HG03354 (cell line): ENCODE measurements around the gene PMFBP1.

Experiments
- ATAC-seq: cut with Tn5 transposase; IDR thresholded peaks from one replicate; pipeline ENCODE4 v1.9.1; 2021; ENCODE audit warnings: mild to moderate bottlenecking; ENCODE audit not compliant: unreplicated experiment, poor library complexity, severe bottlenecking

Gene PMFBP1, protein sequence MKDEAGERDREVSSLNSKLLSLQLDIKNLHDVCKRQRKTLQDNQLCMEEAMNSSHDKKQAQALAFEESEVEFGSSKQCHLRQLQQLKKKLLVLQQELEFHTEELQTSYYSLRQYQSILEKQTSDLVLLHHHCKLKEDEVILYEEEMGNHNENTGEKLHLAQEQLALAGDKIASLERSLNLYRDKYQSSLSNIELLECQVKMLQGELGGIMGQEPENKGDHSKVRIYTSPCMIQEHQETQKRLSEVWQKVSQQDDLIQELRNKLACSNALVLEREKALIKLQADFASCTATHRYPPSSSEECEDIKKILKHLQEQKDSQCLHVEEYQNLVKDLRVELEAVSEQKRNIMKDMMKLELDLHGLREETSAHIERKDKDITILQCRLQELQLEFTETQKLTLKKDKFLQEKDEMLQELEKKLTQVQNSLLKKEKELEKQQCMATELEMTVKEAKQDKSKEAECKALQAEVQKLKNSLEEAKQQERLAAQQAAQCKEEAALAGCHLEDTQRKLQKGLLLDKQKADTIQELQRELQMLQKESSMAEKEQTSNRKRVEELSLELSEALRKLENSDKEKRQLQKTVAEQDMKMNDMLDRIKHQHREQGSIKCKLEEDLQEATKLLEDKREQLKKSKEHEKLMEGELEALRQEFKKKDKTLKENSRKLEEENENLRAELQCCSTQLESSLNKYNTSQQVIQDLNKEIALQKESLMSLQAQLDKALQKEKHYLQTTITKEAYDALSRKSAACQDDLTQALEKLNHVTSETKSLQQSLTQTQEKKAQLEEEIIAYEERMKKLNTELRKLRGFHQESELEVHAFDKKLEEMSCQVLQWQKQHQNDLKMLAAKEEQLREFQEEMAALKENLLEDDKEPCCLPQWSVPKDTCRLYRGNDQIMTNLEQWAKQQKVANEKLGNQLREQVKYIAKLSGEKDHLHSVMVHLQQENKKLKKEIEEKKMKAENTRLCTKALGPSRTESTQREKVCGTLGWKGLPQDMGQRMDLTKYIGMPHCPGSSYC

DNA sequence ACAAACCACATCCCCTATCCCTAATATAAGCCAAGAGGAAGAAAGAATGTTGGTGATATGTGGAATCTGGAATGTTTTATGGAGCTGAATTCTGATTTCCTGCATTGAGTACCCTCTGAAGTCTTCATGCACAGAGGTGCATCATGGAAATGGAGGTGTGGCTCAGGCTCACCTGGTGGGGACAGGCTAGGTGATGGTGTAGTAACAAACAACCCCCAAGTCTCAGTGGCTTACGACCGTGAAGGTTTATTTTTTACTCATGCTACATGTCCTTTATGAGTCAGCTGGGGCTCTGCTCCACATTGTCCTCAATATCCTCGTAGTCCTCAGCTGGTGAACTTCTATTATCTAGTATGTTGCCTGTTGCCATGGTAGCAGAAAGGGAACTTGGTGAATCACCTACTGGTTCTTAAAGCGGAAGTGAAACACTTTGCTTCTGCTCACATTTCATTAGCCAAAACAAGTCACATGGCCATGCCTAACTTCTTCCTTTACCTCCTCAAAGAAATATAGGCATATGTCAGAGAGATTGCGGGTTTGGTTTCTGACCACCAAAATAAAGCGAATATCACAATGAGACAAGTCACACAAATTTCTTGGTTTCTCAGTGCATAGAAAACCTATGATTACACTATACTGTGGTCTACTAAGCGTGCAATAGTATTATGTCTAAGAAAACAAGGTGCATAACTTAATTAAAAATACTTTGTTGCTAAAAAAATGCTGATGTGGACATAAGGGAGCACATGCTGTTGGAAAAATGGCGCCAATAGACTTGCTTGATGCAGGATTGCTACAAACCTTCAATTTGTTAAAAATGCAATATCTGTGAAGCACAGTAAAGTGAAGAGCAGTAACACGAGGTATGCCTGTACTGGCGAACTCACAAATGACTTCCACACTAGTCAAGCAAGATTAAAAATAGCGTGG is at the start of gene PMFBP1:
Gene PMFBP1 (minus strand): TSS at position 51 of the 930 bp plus-strand sequence. CDS start 947 bp downstream, outside the sequence.
- ATAC-seq, result peak; percentile 99

DNA sequence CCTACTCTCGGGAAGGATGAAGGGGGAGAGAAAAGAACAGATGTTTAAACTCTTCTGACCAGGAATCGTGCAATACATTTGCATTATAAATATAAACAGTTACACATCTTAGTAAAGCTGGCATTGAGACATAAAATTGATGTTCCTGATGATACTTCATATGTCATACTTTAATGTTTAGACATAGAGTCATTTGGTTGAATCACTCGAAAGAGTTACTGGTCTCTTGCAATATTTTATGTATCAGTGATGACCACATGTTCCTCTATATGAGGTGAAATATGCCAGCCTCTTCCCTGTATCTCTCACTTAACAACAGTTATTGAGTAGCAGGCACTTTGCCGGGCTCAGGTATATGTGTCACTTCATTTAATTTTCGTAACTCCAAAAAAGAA is 49.7 kb upstream of the PMFBP1 start:
- no peak for ATAC-seq

DNA sequence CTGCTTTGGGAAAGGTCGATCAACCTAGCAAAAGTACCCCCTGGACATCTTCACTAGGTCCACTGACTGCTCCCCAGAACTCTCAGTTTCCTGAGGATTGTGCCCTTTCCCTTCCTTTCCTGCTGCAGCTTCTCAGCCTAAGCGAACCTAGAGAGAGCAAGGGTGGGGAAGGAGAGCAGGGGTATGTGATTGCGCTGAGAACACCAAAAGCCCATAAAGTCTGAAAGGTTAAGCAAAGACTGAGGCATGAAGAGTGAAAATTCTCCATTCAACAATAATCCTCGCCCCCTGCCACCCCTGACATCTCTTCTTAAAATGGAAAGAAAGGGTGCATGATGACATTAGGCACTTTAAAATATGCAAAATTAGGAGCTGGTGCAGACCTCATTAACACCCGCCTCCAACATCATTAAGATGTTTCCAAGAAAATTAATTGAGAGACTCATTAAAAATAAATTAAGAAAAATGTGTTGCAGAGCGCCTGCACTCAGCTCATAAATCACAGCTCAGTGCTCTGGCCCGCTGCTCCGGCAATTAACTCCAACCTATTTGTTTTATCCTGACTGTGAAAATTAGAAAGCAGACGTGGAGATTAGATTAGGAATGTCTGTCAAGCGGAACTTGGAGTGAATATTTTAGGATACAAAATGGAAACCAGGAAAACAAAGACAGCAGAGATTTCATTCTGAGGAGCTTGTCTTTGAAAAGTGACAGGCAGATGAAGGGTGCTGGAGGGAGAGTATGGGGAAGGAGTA is 49.1 kb upstream of the PMFBP1 start:
- ATAC-seq, result no peak

DNA sequence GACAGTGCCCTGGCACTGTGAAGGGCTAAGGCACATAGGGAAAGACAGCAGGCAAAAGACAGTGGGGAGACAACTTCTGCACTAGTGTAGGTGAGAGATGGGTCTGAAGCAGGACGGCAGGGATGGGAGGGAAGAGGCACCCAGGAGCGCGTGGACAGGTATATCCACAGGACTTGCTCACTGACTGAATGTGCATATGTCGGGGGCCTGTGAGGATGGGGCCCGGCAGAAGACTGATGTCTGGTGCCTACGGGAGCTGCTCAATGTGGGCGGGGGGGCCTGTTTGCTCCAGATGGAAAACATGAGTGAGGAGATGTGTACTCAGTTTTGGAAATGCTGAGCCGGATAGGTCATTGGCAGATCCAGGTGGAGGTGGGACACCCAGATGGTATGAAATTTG is 47.3 kb upstream of the PMFBP1 start:
- no peak for ATAC-seq

DNA sequence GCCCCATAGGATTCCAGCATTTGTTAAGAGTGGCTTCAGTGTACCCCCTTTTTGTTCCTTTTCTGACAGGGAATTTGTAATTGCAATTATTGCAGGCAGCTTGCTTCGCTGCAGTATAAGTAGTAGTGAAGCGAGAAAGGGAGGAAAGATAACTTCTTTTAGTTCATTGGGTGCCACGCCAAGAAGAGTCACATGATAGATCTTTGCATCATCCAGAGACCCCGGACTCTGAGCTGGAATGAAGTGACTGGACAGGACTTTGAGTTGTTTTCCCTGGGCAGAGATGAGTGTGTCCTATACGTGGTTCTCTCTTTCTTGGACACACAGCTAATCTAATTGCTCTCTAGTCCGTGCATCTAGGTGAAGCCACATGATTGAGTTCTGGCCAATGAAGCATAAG is 44.8 kb upstream of the PMFBP1 start:
- no peak for ATAC-seq

DNA sequence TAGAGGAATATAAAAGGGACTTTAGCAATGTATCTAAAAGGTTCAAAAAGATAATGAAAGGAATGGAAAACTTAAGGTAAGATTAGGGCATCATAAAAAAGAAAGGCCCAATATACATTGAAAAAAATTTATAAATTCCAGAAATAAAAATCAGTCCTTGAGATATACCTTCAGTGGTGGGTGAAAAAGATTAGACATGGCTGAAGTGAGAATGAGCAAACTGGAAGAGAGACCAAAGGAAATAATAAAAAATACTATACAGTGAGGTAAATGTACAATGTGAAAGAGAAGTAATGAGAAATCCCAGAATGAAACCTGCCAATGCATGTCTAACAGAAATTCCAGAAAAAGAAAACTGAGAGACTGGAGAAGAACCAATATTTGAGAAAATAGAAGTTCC is 42.9 kb upstream of the PMFBP1 start:
- ATAC-seq, result no peak

GRCh38 chr16:72211110-72211509 is 39.2 kb upstream of the PMFBP1 start:
- no peak for ATAC-seq

- no peak for ATAC-seq
Observed at GRCh38 chr16:72210555-72210954, 38.6 kb upstream of the PMFBP1 start.

DNA sequence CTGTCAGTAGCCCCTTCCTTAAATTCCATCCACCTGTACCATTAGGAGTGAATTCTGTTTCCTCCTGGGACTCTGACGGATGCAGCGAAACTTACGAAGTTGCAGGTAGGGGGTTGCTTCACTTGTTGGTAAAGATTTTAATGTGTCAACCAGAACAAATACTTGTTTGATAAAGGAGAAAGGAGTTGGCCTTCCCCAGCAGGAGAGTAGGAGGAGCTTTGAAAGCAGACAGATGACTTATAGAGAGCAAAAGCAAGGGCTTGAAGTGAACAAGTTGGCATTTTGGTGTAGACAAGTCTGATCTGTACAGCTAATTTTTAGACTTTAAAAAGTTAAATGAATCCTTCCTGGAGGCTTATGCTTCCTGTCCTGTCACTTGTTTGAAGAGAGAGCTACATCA is 38.1 kb upstream of the PMFBP1 start:
- no peak for ATAC-seq

- ATAC-seq, result no peak
Observed at GRCh38 chr16:72206299-72206698, 34.3 kb upstream of the PMFBP1 start.

- ATAC-seq, result peak; percentile 79
Observed at GRCh38 chr16:72203401-72203800, 31.4 kb upstream of the PMFBP1 start.

DNA sequence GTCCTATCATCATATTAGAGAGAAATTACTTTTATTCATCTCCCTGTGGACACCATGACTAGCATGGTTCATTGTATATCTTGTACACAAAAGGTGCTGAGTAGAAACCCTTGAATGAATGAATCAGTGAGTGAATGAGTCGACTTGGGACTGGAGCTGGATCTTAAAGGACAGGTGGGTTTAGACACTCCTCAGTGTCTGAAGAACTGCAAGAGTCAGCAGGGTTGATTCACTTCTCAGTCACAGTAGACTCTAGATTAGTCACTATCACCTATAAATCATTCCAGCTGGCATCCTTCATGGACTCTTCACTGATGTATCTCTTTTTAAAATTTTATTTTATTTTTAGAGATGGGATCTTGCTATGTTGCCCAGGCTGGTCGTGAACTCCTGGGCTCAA is 30.1 kb upstream of the PMFBP1 start:
- ATAC-seq, result no peak

- ATAC-seq, result no peak
Observed at GRCh38 chr16:72201387-72201786, 29.4 kb upstream of the PMFBP1 start.

DNA sequence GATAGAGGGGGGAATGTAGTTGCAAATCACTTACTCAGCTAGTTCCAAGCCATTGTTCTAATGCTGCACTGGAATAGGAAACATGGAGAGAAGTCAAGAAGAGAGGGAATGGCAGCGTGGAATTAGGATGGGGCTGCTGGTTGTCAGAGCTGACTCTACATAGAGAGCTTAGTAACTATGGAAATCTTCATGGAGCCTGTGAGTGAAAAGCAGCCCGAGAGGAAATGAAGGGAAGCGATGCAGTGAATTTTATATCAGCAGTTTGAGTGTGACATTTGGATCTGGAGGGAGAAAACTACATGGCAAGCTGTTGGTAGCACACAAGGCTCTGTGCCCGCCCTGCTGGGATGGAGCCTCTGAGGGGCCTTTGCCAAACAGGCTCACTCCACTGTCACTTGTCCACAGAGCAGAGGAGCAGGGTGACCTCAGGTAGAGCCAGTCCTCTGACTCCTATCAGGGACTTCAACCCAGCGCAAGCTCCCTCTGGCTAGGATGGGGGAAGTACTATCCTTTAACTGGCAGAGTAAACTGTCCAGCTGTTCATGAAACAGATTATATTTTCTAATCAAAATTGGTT is 27.9 kb upstream of the PMFBP1 start:
- no peak for ATAC-seq

DNA sequence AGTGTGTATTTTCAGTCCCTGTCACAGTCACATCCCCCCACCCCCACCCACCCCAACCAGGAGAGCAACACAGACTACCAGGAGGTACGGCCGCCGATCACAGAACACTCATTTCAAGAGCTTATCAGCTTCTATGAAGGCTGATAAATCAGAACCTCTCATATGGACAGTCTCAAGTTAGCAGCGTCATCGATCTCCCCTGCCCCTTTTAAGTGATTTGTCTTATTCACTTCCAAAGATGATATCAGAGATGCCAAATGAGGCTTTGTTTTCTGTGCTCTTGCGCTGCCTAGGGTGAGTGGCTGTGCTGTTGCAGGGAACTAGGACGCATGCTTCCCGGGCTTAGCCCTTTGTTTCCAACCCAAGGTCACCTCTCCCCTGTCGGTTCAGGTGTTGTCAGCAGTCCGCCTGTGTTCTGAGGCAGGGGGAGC is 26.8 kb upstream of the PMFBP1 start:
- no peak for ATAC-seq

GRCh38 chr16:72198021-72198711 is 26.2 kb upstream of the PMFBP1 start:
- ATAC-seq, result no peak

GRCh38 chr16:72197545-72197944 is 25.6 kb upstream of the PMFBP1 start:
- ATAC-seq, result no peak

GRCh38 chr16:72195609-72196008 is 23.7 kb upstream of the PMFBP1 start:
- no peak for ATAC-seq
